ENCODE data around the gene CEP76. TPM values are rescaled to one million over a fixed set of nuclear protein-coding genes. Genes with fewer than 3 reads are reported as not detected.

Gene CEP76
- total RNA-seq, 1 experiment from 2014 or later: 13.5 TPM

- TF ChIP-seq POLR2A (IDR thresholded peaks at IDR 0.05; ENCODE audit: borderline replicate concordance, extremely low read depth, insufficient read depth, insufficient read length) (no peak), SIN3A (IDR thresholded peaks at IDR 0.05; ENCODE audit: low read depth) (no peak), ZFX (IDR thresholded peaks at IDR 0.05) (no peak), ELF1 (IDR thresholded peaks at IDR 0.05; ENCODE audit: borderline replicate concordance, low read depth) (no peak)
Measured at GRCh38 chr18:12637901-12638643, 64.5 kb downstream of the CEP76 start.

GRCh38 chr18:12637393-12637792 lies 65.1 kb downstream of the CEP76 start:
- DNase-seq (ENCODE audit: low read depth, low spot score): no peak
- H3K27me3 ChIP-seq (ENCODE audit: insufficient read depth, low read length): no peaks in the 10 kb centered on the region
- H3K79me2 ChIP-seq (ENCODE audit: insufficient read depth, low read length): peaks cover 7% of the 10 kb centered on the region
- ChIA-PET POLR2A (no interaction called here), RAD21 (ENCODE audit: low non-redundant PET in 1 of 2, low total read pairs in 2 of 2, uncharacterized antibody in 2 of 2, unreplicated experiment in 2 of 2) (no interaction called here), CTCF (no interaction called here)
- H2AFZ ChIP-seq (ENCODE audit: low read depth, low read length, poor library complexity, severe bottlenecking): no peak overlapping the region
- ATAC-seq: no peak
- no peak overlapping the region for H3K4me3 ChIP-seq (replicated peaks in 1 of 2; ENCODE audit: low read depth in 1 of 2, low read length in 2 of 2)
- no peak overlapping the region for H3K9ac ChIP-seq (ENCODE audit: low read length)
- H3K36me3 ChIP-seq (ENCODE audit: control insufficient read depth in 1 of 2, insufficient read depth in 2 of 2, low read length in 2 of 2): no peaks in the 10 kb centered on the region
- no peaks in the 10 kb centered on the region for H3K9me2 ChIP-seq (ENCODE audit: insufficient read depth)
- TF ChIP-seq CTCF (IDR thresholded peaks at IDR 0.05 in 2 of 3, conservative IDR thresholded peaks at IDR 0.05 in 1 of 3; ENCODE audit: borderline replicate concordance in 1 of 3, insufficient read depth in 1 of 3, low read depth in 2 of 3, low read length in 2 of 3) (no peak), RAD21 (IDR thresholded peaks at IDR 0.05; ENCODE audit: low read depth) (no peak), SRF (IDR thresholded peaks at IDR 0.05; ENCODE audit: low read depth) (no peak), POLR2A (IDR thresholded peaks at IDR 0.05; ENCODE audit: borderline replicate concordance, extremely low read depth, insufficient read depth, insufficient read length) (no peak), ZBTB33 (IDR thresholded peaks at IDR 0.05; ENCODE audit: extremely low read depth, insufficient replicate concordance, low read length) (no peak), SIN3A (IDR thresholded peaks at IDR 0.05; ENCODE audit: low read depth) (no peak), JUND (IDR thresholded peaks at IDR 0.05) (no peak), ZFX (IDR thresholded peaks at IDR 0.05) (no peak), CBX3 (IDR thresholded peaks at IDR 0.05; ENCODE audit: low read depth) (no peak), YY1 (IDR thresholded peaks at IDR 0.05; ENCODE audit: extremely low read depth, insufficient replicate concordance, low read depth, low read length) (no peak), EGR1 (IDR thresholded peaks at IDR 0.05; ENCODE audit: low read depth) (no peak), FOSL1 (IDR thresholded peaks at IDR 0.05; ENCODE audit: low read depth) (no peak), EZH2 (IDR thresholded peaks at IDR 0.05) (no peak), MAX (IDR thresholded peaks at IDR 0.05) (no peak)
- H3K9me3 ChIP-seq (ENCODE audit: control insufficient read depth in 1 of 2, insufficient read depth in 1 of 2, low read depth in 1 of 2, low read length in 2 of 2): no peaks in the 10 kb centered on the region
- BruUV-seq (replicated peaks): no TSS peak
- intact Hi-C loops (cut with micrococcal nuclease): no loop called here
- peaks cover 7 to 23% of the 10 kb centered on the region in 2 experiments; a peak in 3 of 4 replicates for H3K4me1 ChIP-seq (ENCODE audit: control insufficient read depth in 1 of 2, insufficient read depth in 2 of 2, low read length in 2 of 2)
- H3K27ac ChIP-seq (ENCODE audit: low read depth, low read length): no peak overlapping the region
- no peak overlapping the region for H3K4me2 ChIP-seq (ENCODE audit: low read length)
- H4K20me1 ChIP-seq (ENCODE audit: insufficient read depth): no peaks in the 10 kb centered on the region

More at GRCh38 chr18:12637901-12638643, 64.5 kb downstream of the CEP76 start:
- no peaks in the 10 kb centered on the region for H3K36me3 ChIP-seq (ENCODE audit: control insufficient read depth in 1 of 2, insufficient read depth in 2 of 2, low read length in 2 of 2)
- CTCF ChIA-PET: no interaction called here
- H3K27ac ChIP-seq (ENCODE audit: low read depth, low read length): no peak overlapping the region
- H3K9me2 ChIP-seq (ENCODE audit: insufficient read depth): no peaks in the 10 kb centered on the region
- BruUV-seq (replicated peaks): no TSS peak
- no peak overlapping the region for H3K9ac ChIP-seq (ENCODE audit: low read length)
- H3K79me2 ChIP-seq (ENCODE audit: insufficient read depth, low read length): peaks cover 9% of the 10 kb centered on the region
- ATAC-seq (no peak), DNase-seq (ENCODE audit: low read depth, low spot score) (no peak)
- no peak overlapping the region for H2AFZ ChIP-seq (ENCODE audit: low read depth, low read length, poor library complexity, severe bottlenecking)
- POLR2A ChIA-PET: no interaction called here
- H3K4me1 ChIP-seq (ENCODE audit: control insufficient read depth in 1 of 2, insufficient read depth in 2 of 2, low read length in 2 of 2): peaks cover 7 to 23% of the 10 kb centered on the region in 2 experiments; a peak in 3 of 4 replicates
- H3K9me3 ChIP-seq (ENCODE audit: control insufficient read depth in 1 of 2, insufficient read depth in 1 of 2, low read depth in 1 of 2, low read length in 2 of 2): no peaks in the 10 kb centered on the region
- RAD21 ChIA-PET (ENCODE audit: low non-redundant PET in 1 of 2, low total read pairs in 2 of 2, uncharacterized antibody in 2 of 2, unreplicated experiment in 2 of 2): no interaction called here
- H3K27me3 ChIP-seq (ENCODE audit: insufficient read depth, low read length): no peaks in the 10 kb centered on the region
- intact Hi-C loops (cut with micrococcal nuclease): no loop called here
- H4K20me1 ChIP-seq (ENCODE audit: insufficient read depth): no peaks in the 10 kb centered on the region
- no peak overlapping the region for H3K4me3 ChIP-seq (replicated peaks in 1 of 2; ENCODE audit: low read depth in 1 of 2, low read length in 2 of 2)
- H3K4me2 ChIP-seq (ENCODE audit: low read length): peak overlapping the region; percentile 32; the same call in 1 of the 2 replicates
